IMR-90 (cell line): ENCODE results near the gene WNT3. TPM values are rescaled to one million over a fixed set of nuclear protein-coding genes. Genes with fewer than 3 reads are reported as not detected.

Source experiments
- ATAC-seq: fragments of 200-7000 bp; cut with Tn5 transposase; 2 replicates; pipeline ENCODE4 v1.9.1; 2020; ENCODE audit warnings: low read depth, mild to moderate bottlenecking, moderate library complexity
- BruUV-seq: library from RNA; stranded (reverse); fragments of 400-500 nt; replicated peaks from 2 replicates; lab custom pipeline; 2021; lab: Mats Ljungman, UMichigan
- CTCF ChIA-PET: fragments of 300-600 bp; formaldehyde crosslinking; extraction: SDS; loops from one replicate; lab custom pipeline; 2021; ENCODE audit warnings: antibody characterized with exemption; lab: Yijun Ruan, JAX
- POLR2A ChIA-PET: fragments of 300-600 bp; sonication (Branson Sonifier 250); formaldehyde crosslinking; loops from one replicate; lab custom pipeline; 2022; ENCODE audit warnings: antibody characterized with exemption; ENCODE audit not compliant: unreplicated experiment; lab: Charles Lee
- DNase-seq: peaks from one replicate; pipeline ENCODE4 v3.0.0; 2013
- H2AFZ ChIP-seq: replicated peaks from 2 replicates; pipeline ENCODE3; 2013; ENCODE audit warnings: low read length, mild to moderate bottlenecking; ENCODE audit not compliant: poor library complexity
- H2AK5ac ChIP-seq: 2 replicates; pipeline ENCODE4 v1.6.1; 2013; ENCODE audit warnings: low read depth, low read length, inconsistent platforms
- H2AK9ac ChIP-seq: replicated peaks from 2 replicates; pipeline ENCODE3; 2013; ENCODE audit warnings: mild to moderate bottlenecking, low read depth, low read length, moderate library complexity; ENCODE audit not compliant: poor library complexity
- H2BK120ac ChIP-seq: 2 replicates; pipeline ENCODE4 v1.6.1; 2013; ENCODE audit warnings: low read depth, low read length, inconsistent platforms
- H2BK15ac ChIP-seq: 3 replicates; pipeline ENCODE4 v1.6.1; 2013; ENCODE audit warnings: low read depth, low read length, inconsistent platforms
- H2BK20ac ChIP-seq: 2 replicates; pipeline ENCODE4 v1.6.1; 2013; ENCODE audit warnings: low read depth, mild to moderate bottlenecking, inconsistent platforms, low read length, moderate library complexity
- H2BK5ac ChIP-seq: 2 replicates; pipeline ENCODE4 v1.6.1; 2013; ENCODE audit warnings: mild to moderate bottlenecking, low read depth, low read length, inconsistent platforms; ENCODE audit not compliant: poor library complexity, severe bottlenecking
- H3K14ac ChIP-seq: replicated peaks from 2 replicates; pipeline ENCODE4 v1.6.1; 2013; ENCODE audit warnings: low read depth, low read length, inconsistent platforms
- H3K18ac ChIP-seq: 2 replicates; pipeline ENCODE4 v1.6.1; 2013; ENCODE audit warnings: low read depth, low read length, control low read depth
- H3K23ac ChIP-seq: 2 replicates; pipeline ENCODE4 v1.6.1; 2013; ENCODE audit warnings: low read depth, low read length, inconsistent platforms
- H3K27ac ChIP-seq: 2 replicates; pipeline ENCODE4 v1.5.1; 2013; ENCODE audit warnings: mild to moderate bottlenecking, control low read depth, low read length; ENCODE audit not compliant: insufficient read depth
- H3K27me3 ChIP-seq: 2 replicates; pipeline ENCODE4 v1.6.1; 2013; ENCODE audit warnings: low read length; ENCODE audit not compliant: control insufficient read depth, insufficient read depth
- H3K36me3 ChIP-seq: 2 replicates; pipeline ENCODE4 v1.6.1; 2013; ENCODE audit warnings: low read length, mixed read lengths; ENCODE audit not compliant: control insufficient read depth, insufficient read depth
- H3K4ac ChIP-seq: 2 replicates; pipeline ENCODE4 v1.6.1; 2013; ENCODE audit warnings: low read depth, low read length, inconsistent platforms
- H3K4me1 ChIP-seq: 2 replicates; pipeline ENCODE4 v1.6.1; 2013; ENCODE audit warnings: low read length, mixed read lengths; ENCODE audit not compliant: control insufficient read depth, insufficient read depth
- H3K4me2 ChIP-seq: 2 replicates; pipeline ENCODE4 v1.6.1; 2013; ENCODE audit warnings: low read depth, mild to moderate bottlenecking, control low read depth, low read length, moderate library complexity
- H3K4me3 ChIP-seq: 2 replicates; pipeline ENCODE4 v1.5.1; 2013; ENCODE audit warnings: low read depth, mild to moderate bottlenecking, control low read depth, low read length, moderate library complexity; ENCODE audit not compliant: insufficient read depth
- H3K56ac ChIP-seq: 2 replicates; pipeline ENCODE4 v1.6.1; 2013; ENCODE audit warnings: low read length, inconsistent platforms; ENCODE audit not compliant: insufficient read depth; ENCODE audit errors: extremely low read depth
- H3K79me1 ChIP-seq, 2 experiments: 2 replicates each; pipeline ENCODE4 v1.6.1; 2013; ENCODE audit warnings: low read length in 2 of 2, inconsistent platforms in 1 of 2, low read depth in 1 of 2
- H3K9ac ChIP-seq: 2 replicates; pipeline ENCODE4 v1.6.1; 2013; ENCODE audit warnings: low read depth, low read length, control low read depth
- H3K9me1 ChIP-seq: 2 replicates; pipeline ENCODE4 v1.6.1; 2013; ENCODE audit warnings: low read length, inconsistent platforms; ENCODE audit not compliant: insufficient read depth
- H3K9me3 ChIP-seq: 2 replicates; pipeline ENCODE4 v1.6.1; 2013; ENCODE audit warnings: low read length; ENCODE audit not compliant: control insufficient read depth, insufficient read depth
- H4K20me1 ChIP-seq: 2 replicates; pipeline ENCODE4 v1.6.1; 2013; ENCODE audit warnings: low read length, inconsistent platforms; ENCODE audit not compliant: insufficient read depth
- H4K5ac ChIP-seq: 2 replicates; pipeline ENCODE4 v1.6.1; 2013; ENCODE audit warnings: mild to moderate bottlenecking, low read depth, low read length, control low read depth
- H4K8ac ChIP-seq, 2 experiments: 2 replicates each; pipeline ENCODE4 v1.6.1; 2013; ENCODE audit warnings: low read depth in 2 of 2, low read length in 2 of 2, control low read depth in 1 of 2, inconsistent platforms in 1 of 2
- H4K91ac ChIP-seq: 2 replicates; pipeline ENCODE4 v1.6.1; 2013; ENCODE audit warnings: low read depth, low read length, inconsistent platforms; ENCODE audit not compliant: insufficient read depth
- BHLHE40 ChIP-seq: fragments of 150-350 bp; IDR thresholded peaks from 2 replicates; pipeline ENCODE4 v1.6.1; 2016; ENCODE audit warnings: mild to moderate bottlenecking, low read depth, low read length
- CEBPB ChIP-seq: IDR thresholded peaks from 2 replicates; pipeline ENCODE4 v1.6.1; 2012; ENCODE audit warnings: low read depth, low read length, improper control_type of control experiment
- CHD1 ChIP-seq: IDR thresholded peaks from 2 replicates; pipeline ENCODE4 v1.6.1; 2012; ENCODE audit warnings: low read depth, low read length, improper control_type of control experiment
- CTCF ChIP-seq: conservative IDR thresholded peaks from 2 replicates; pipeline ENCODE4 v1.5.1; 2012; ENCODE audit warnings: mild to moderate bottlenecking, low read depth, low read length, improper control_type of control experiment
- FOS ChIP-seq: fragments of 150-350 bp; IDR thresholded peaks from 2 replicates; pipeline ENCODE4 v1.6.1; 2016; ENCODE audit warnings: low read depth, low read length
- MAFK ChIP-seq: IDR thresholded peaks from 2 replicates; pipeline ENCODE4 v1.6.1; 2012; ENCODE audit warnings: low read depth, low read length, improper control_type of control experiment
- MAZ ChIP-seq: IDR thresholded peaks from 2 replicates; pipeline ENCODE4 v1.6.1; 2012; ENCODE audit warnings: low read depth, mild to moderate bottlenecking, low read length, improper control_type of control experiment, moderate library complexity, borderline replicate concordance
- MXI1 ChIP-seq: IDR thresholded peaks from 2 replicates; pipeline ENCODE4 v1.6.1; 2012; ENCODE audit warnings: low read depth, mild to moderate bottlenecking, low read length, moderate library complexity, borderline replicate concordance
- NFE2L2 ChIP-seq: fragments of 150-350 bp; IDR thresholded peaks from 2 replicates; pipeline ENCODE4 v1.6.1; 2016; ENCODE audit warnings: low read depth, mild to moderate bottlenecking, low read length
- POLR2A ChIP-seq: IDR thresholded peaks from 2 replicates; pipeline ENCODE4 v1.6.1; 2012; ENCODE audit warnings: mild to moderate bottlenecking, low read depth, low read length
- RAD21 ChIP-seq: IDR thresholded peaks from 2 replicates; pipeline ENCODE4 v1.6.1; 2012; ENCODE audit warnings: low read length, improper control_type of control experiment
- RCOR1 ChIP-seq: IDR thresholded peaks from 2 replicates; pipeline ENCODE4 v1.6.1; 2012; ENCODE audit warnings: mild to moderate bottlenecking, low read length, improper control_type of control experiment; ENCODE audit not compliant: insufficient replicate concordance
- RFX5 ChIP-seq: IDR thresholded peaks from 2 replicates; pipeline ENCODE4 v1.8.0; 2012; ENCODE audit warnings: low read depth, mild to moderate bottlenecking, low read length, moderate library complexity
- SMC3 ChIP-seq: fragments of 150-350 bp; IDR thresholded peaks from 2 replicates; pipeline ENCODE4 v1.6.1; 2016; ENCODE audit warnings: low read depth, mild to moderate bottlenecking, antibody characterized with exemption, low read length, moderate library complexity
- WGBS, 2 experiments: methylation state at CpG; one replicate each; pipeline versions ENCODE4 v1.1.5 to v1.1.7; 2013; ENCODE audit warnings: missing lambda C conversion rate in 2 of 2; ENCODE audit not compliant: insufficient read length in 1 of 2; ENCODE audit errors: extremely low coverage in 2 of 2; 5-methylcytosine and 5-hydroxymethylcytosine counted together
- dilution Hi-C: fragments of 300-500 bp; cut with HindIII; formaldehyde crosslinking; loops from one replicate; pipeline ENCODE4 v1.14.3; 2018; ENCODE audit warnings: low sequenced_read_pairs; ENCODE audit not compliant: unreplicated experiment
- in situ Hi-C: fragments of 300-500 bp; cut with MboI; formaldehyde crosslinking; loops from 3 replicates; pipeline ENCODE4 v1.14.3; 2019; ENCODE audit warnings: low sequenced_read_pairs, inconsistent platforms, mixed read lengths
- intact Hi-C: fragments of 100-400 bp; cut with micrococcal nuclease; formaldehyde crosslinking; loops from 2 replicates; pipeline ENCODE4 v1.10.0; 2022
- polyA plus RNA-seq, 3 experiments: library from polyadenylated mRNA; depleted of rRNA; stranded (reverse); fragments of >200 nt; gene quantifications; 2 replicates each; pipeline ENCODE4 v1.2.3, GENCODE V29; 2012; ENCODE audit warnings: low replicate concordance in 1 of 3
- total RNA-seq: library from RNA; depleted of rRNA; stranded (reverse); fragments of >200 nt; gene quantifications from 2 replicates; pipeline ENCODE4 v1.2.3, GENCODE V29; 2012
- TF ChIP-seq, protein P1 (sequence below): fragments of 150-350 bp; IDR thresholded peaks from 2 replicates; pipeline ENCODE4 v1.6.1; 2016; ENCODE audit warnings: low read depth, mild to moderate bottlenecking, low read length, moderate library complexity, borderline replicate concordance
- TF ChIP-seq, protein P2 (sequence below): fragments of 150-350 bp; IDR thresholded peaks from 2 replicates; pipeline ENCODE4 v1.6.1; 2017; ENCODE audit warnings: mild to moderate bottlenecking, antibody characterized with exemption, low read length, low read depth

Gene WNT3
- total and polyA plus RNA-seq, 2 of the 4 experiments (the other 2 are of a cell fraction): 0.72 to 1.0 TPM

DNA sequence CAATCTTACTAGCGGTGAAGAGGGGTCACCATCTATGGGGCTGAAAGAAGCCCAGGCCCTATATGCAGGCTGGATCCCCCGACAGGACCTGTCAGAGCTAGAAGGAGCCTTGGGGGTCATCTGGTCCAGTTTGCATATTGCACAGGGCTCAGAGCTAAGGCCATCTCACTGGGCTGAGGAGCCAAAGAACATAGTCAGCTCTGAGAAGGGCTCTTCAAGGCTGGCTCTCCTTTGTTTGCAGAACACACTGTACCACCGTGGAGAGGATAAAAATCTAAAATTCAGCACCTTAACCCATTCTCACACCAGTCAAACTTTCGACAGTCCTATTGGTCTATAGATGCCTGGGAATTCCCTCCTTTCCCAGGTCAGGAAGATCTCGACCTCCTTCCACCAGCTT, 24.2 kb downstream of the WNT3 start:
- Histone ChIP-seq H2BK120ac (no peak overlapping the region), H3K9me3 (peaks cover 8% of the 10 kb centered on the region), H3K4me2 (no peak overlapping the region), H3K9ac (no peak overlapping the region), H3K36me3 (no peaks in the 10 kb centered on the region), H2BK15ac (no peak overlapping the region), H3K23ac (no peak overlapping the region), H3K4ac (no peak overlapping the region), H2BK5ac (no peak overlapping the region), H3K4me1 (no peaks in the 10 kb centered on the region), H3K56ac (no peak overlapping the region), H4K8ac (no peak overlapping the region), H4K91ac (no peak overlapping the region), H3K9me1 (no peaks in the 10 kb centered on the region), H2AFZ (no peak overlapping the region), H4K5ac (no peak overlapping the region), H2AK9ac (no peak overlapping the region), H3K27me3 (peaks cover 72% of the 10 kb centered on the region), H3K79me1 (no peaks in the 10 kb centered on the region), H2AK5ac (no peak overlapping the region), H3K14ac (no peak overlapping the region), H4K20me1 (no peaks in the 10 kb centered on the region), H2BK20ac (no peak overlapping the region), H3K4me3 (no peak overlapping the region), H3K18ac (no peak overlapping the region), H3K27ac (no peak overlapping the region)
- 90% methylated on average over 1 of the region's 5 CpGs; no CpG with 5 or more reads in 1 of the 2 experiments for WGBS, 2 experiments
- CTCF ChIA-PET: no interaction called here
- intact Hi-C loops (loop anchor here (10.0 kb wide), 1 partner anchor 60 kb away; the partner anchor contains the start of gene WNT9B), dilution Hi-C loops (no loop called here), in situ Hi-C loops (no loop called here)
- no TSS peak for BruUV-seq
- POLR2A ChIA-PET: interaction anchor here (0.6 kb wide), 1 partner anchor 1426 kb away, joined by 5 read pairs; no protein-coding TSS in a partner anchor
- no peak for DNase-seq
- TF ChIP-seq RAD21 (no peak), RFX5 (no peak), RCOR1 (no peak), BHLHE40 (no peak), SMC3 (no peak), MAFK (no peak), FOS (no peak), MXI1 (no peak), MAZ (no peak), CTCF (no peak), CEBPB (no peak), CHD1 (no peak), POLR2A (no peak), NFE2L2 (no peak)
- TF ChIP-seq, protein P1, sequence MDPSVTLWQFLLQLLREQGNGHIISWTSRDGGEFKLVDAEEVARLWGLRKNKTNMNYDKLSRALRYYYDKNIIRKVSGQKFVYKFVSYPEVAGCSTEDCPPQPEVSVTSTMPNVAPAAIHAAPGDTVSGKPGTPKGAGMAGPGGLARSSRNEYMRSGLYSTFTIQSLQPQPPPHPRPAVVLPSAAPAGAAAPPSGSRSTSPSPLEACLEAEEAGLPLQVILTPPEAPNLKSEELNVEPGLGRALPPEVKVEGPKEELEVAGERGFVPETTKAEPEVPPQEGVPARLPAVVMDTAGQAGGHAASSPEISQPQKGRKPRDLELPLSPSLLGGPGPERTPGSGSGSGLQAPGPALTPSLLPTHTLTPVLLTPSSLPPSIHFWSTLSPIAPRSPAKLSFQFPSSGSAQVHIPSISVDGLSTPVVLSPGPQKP: no peak
- TF ChIP-seq, protein P2, sequence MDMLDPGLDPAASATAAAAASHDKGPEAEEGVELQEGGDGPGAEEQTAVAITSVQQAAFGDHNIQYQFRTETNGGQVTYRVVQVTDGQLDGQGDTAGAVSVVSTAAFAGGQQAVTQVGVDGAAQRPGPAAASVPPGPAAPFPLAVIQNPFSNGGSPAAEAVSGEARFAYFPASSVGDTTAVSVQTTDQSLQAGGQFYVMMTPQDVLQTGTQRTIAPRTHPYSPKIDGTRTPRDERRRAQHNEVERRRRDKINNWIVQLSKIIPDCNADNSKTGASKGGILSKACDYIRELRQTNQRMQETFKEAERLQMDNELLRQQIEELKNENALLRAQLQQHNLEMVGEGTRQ: no peak
- ATAC-seq: no peak
